ENCODE results near the gene TTC9.

TTC9 gene

GRCh38 chr14:70646705-70647104 lies 5.0 kb downstream of the TTC9 start:
- DNase-seq, result no peak

- no peak for DNase-seq
These were observed 6.6 kb downstream of the TTC9 start for GRCh38 chr14:70648346-70648745.

GRCh38 chr14:70649803-70650202 lies 8.1 kb downstream of the TTC9 start:
- no peak for DNase-seq

GRCh38 chr14:70651522-70651921 lies 9.8 kb downstream of the TTC9 start:
- no peak for DNase-seq

- DNase-seq, result no peak
These were observed 11.2 kb downstream of the TTC9 start for GRCh38 chr14:70652871-70653270.

- DNase-seq, result no peak
These were observed 11.9 kb downstream of the TTC9 start for GRCh38 chr14:70653662-70654061.

- no peak for DNase-seq
These were observed 12.9 kb downstream of the TTC9 start for GRCh38 chr14:70654632-70655031.

GRCh38 chr14:70655110-70655826 lies 13.6 kb downstream of the TTC9 start:
- no peak for DNase-seq

- no peak for DNase-seq
These were observed 17.2 kb downstream of the TTC9 start for GRCh38 chr14:70658899-70659298.

GRCh38 chr14:70660967-70661893 lies 19.5 kb downstream of the TTC9 start:
- DNase-seq, result peak in 1 of 3 experiments; percentile 19

GRCh38 chr14:70662080-70662479 lies 20.4 kb downstream of the TTC9 start:
- DNase-seq, result no peak

GRCh38 chr14:70662816-70663215 lies 21.1 kb downstream of the TTC9 start:
- DNase-seq, result no peak

- no peak for DNase-seq
These were observed 22.0 kb downstream of the TTC9 start for GRCh38 chr14:70663707-70664179.

GRCh38 chr14:70664698-70665447 lies 23.2 kb downstream of the TTC9 start:
- no peak for DNase-seq

- DNase-seq, result peak in 2 of 3 experiments; percentile 77 to 91
These were observed 24.0 kb downstream of the TTC9 start for GRCh38 chr14:70665448-70666360.

GRCh38 chr14:70666361-70666686 lies 24.6 kb downstream of the TTC9 start:
- no peak for DNase-seq

GRCh38 chr14:70670992-70671651 lies 29.4 kb downstream of the TTC9 start:
- DNase-seq, result no peak

GRCh38 chr14:70671652-70672644 lies 30.2 kb downstream of the TTC9 start:
- no peak for DNase-seq

- no peak for DNase-seq
These were observed 35.6 kb downstream of the TTC9 start for GRCh38 chr14:70677341-70677740.

- DNase-seq, result no peak
These were observed 39.0 kb downstream of the TTC9 start for GRCh38 chr14:70680748-70681147.
